Stimulated activated CD4-positive, alpha-beta T cell treated with anti-CD3 and anti-CD28 coated beads, TNF-alpha, amount 100 ng/mL, for 1 hour (primary cell): ENCODE results near the gene CAPSL.
"Not testable (repeated sequence)": the region's sequence is repeated elsewhere in the genome, so short reads cannot be mapped to it uniquely, and the experiment has no call there.

Experiments
- DNase-seq, 3 donors: peaks; one replicate each; pipeline ENCODE4 v3.0.0-alpha.2; 2020; ENCODE audit warnings: low read depth in 3 of 3, low spot score in 1 of 3

The CAPSL gene

GRCh38 chr5:35908228-35908627 is 30.2 kb downstream of the CAPSL start:
- DNase-seq = no peak

- DNase-seq = no peak
Measured at GRCh38 chr5:35904443-35905132, 33.8 kb downstream of the CAPSL start.

GRCh38 chr5:35903631-35904203 is 34.7 kb downstream of the CAPSL start:
- DNase-seq = no peak

GRCh38 chr5:35902046-35902672 is 36.3 kb downstream of the CAPSL start:
- DNase-seq = no peak

- DNase-seq = no peak
Measured at GRCh38 chr5:35900972-35901695, 37.3 kb downstream of the CAPSL start.

- DNase-seq = no peak
Measured at GRCh38 chr5:35899800-35900199, 38.6 kb downstream of the CAPSL start.

- no peak for DNase-seq
Measured at GRCh38 chr5:35898952-35899660, 39.3 kb downstream of the CAPSL start.

GRCh38 chr5:35894131-35894530 is 44.3 kb downstream of the CAPSL start:
- no peak for DNase-seq

GRCh38 chr5:35892799-35893198 is 45.6 kb downstream of the CAPSL start:
- DNase-seq = not testable (repeated sequence)

GRCh38 chr5:35890021-35891020 is 48.1 kb downstream of the CAPSL start:
- no peak for DNase-seq

GRCh38 chr5:35887321-35888100 is 50.9 kb downstream of the CAPSL start:
- DNase-seq = no peak

GRCh38 chr5:35886381-35886780 is 52.0 kb downstream of the CAPSL start:
- DNase-seq = no peak

- DNase-seq = no peak
Measured at GRCh38 chr5:35884773-35885172, 53.6 kb downstream of the CAPSL start.

GRCh38 chr5:35884191-35884769 is 54.1 kb downstream of the CAPSL start:
- DNase-seq = no peak

GRCh38 chr5:35881758-35882157 is 56.7 kb downstream of the CAPSL start:
- DNase-seq = no peak

- DNase-seq = no peak
Measured at GRCh38 chr5:35880156-35880555, 58.3 kb downstream of the CAPSL start.

- no peak for DNase-seq
Measured at GRCh38 chr5:35879649-35880048, 58.8 kb downstream of the CAPSL start.

GRCh38 chr5:35879096-35879495 is 59.3 kb downstream of the CAPSL start:
- no peak for DNase-seq

GRCh38 chr5:35878079-35878478 is 60.3 kb downstream of the CAPSL start:
- no peak for DNase-seq
